ENCODE results near the gene AP2A2.
"Not testable (repeated sequence)": the region's sequence is repeated elsewhere in the genome, so short reads cannot be mapped to it uniquely, and the experiment has no call there.

AP2A2 gene

GRCh38 chr11:971092-971690, 45.5 kb downstream of the AP2A2 start:
- TF ChIP-seq CTCF (conservative IDR thresholded peaks at IDR 0.05): no peak

GRCh38 chr11:971731-972365, 46.2 kb downstream of the AP2A2 start:
- TF ChIP-seq CTCF (conservative IDR thresholded peaks at IDR 0.05): no peak
- no peak overlapping the region for H3K27ac ChIP-seq

More at GRCh38 chr11:971092-971690, 45.5 kb downstream of the AP2A2 start:
- no peak overlapping the region for H3K27ac ChIP-seq

GRCh38 chr11:972523-973211, 47.0 kb downstream of the AP2A2 start:
- no peak overlapping the region for H3K27ac ChIP-seq
- no peak for TF ChIP-seq CTCF (conservative IDR thresholded peaks at IDR 0.05)

- TF ChIP-seq CTCF (conservative IDR thresholded peaks at IDR 0.05): no peak
- no peak overlapping the region for H3K27ac ChIP-seq
Observed at GRCh38 chr11:973237-973636, 47.6 kb downstream of the AP2A2 start.

- H3K27ac ChIP-seq: not testable (repeated sequence)
Observed at GRCh38 chr11:975376-975775, 49.7 kb downstream of the AP2A2 start.

DNA sequence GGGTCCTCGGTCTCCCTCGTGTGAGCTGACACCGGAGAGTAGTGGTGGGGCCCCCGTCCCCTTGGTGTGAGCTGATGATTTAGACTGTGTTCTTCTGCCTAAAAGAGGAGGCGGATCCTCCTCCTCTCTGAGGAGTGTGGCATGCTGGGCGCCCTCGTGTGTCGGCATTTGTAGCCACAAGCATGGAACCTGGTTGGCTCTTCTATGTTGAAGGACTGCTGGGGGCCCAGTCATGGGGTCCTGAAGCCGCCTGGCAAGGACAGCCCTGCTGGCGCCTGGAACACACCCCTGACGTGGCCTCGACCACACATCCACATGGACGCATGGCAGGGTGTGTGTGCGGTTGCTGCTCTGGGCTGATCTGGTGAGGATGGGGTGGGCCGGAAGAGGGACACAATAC, 50.2 kb downstream of the AP2A2 start:
- H3K27ac ChIP-seq: no peak overlapping the region
- TF ChIP-seq CTCF (conservative IDR thresholded peaks at IDR 0.05): peak; percentile 39

- no peak for TF ChIP-seq CTCF (conservative IDR thresholded peaks at IDR 0.05)
- no peak overlapping the region for H3K27ac ChIP-seq
Observed at GRCh38 chr11:976431-977160, 50.9 kb downstream of the AP2A2 start.

Measured in VCaP (cell line).